Measurements from ENCODE around the gene LDOC1.

DNA sequence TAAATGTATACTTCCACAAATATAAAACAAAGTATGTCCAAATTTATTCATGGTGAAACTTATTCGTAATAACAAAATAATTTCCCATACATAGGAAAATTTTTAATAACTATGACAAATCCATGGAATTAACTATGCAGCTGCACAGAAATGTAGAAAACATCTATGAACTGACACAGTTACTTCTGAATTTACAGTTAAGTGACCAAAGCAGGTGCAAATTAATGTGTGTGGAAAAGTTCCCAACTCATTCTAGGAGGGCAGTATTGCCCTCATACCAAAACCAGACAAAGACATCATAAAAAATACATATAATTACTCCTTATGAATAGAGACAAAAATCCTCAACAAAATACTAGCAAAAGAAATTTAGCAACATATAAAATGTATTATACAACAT is 12.5 kb downstream of the LDOC1 start:
- TF ChIP-seq YY1 (IDR thresholded peaks at IDR 0.05; ENCODE audit: insufficient read depth, insufficient read length) (no peak), SUZ12 (IDR thresholded peaks at IDR 0.05; ENCODE audit: extremely low read depth, insufficient read depth, insufficient read length) (no peak), ZNF274 (IDR thresholded peaks at IDR 0.05; ENCODE audit: low read depth, low read length) (no peak)

Data from NT2/D1 (cell line).